GM20000 (cell line): ENCODE data around the gene KCNIP4.
"Not testable (repeated sequence)": the region's sequence is repeated elsewhere in the genome, so short reads cannot be mapped to it uniquely, and the experiment has no call there.

Experiments
- DNase-seq: peaks from one replicate; pipeline ENCODE4 v3.0.0; 2012; ENCODE audit warnings: low spot score
- CTCF ChIP-seq: IDR thresholded peaks from 2 replicates; pipeline ENCODE4 v1.5.1; 2012; ENCODE audit warnings: mild to moderate bottlenecking, control low read depth; ENCODE audit errors: extremely low read depth, missing control alignments

The KCNIP4 gene

GRCh38 chr4:21948347-21949072 is at the start of gene KCNIP4:
KCNIP4 (minus strand) TSS chr4:21948772.
- DNase-seq: peak; percentile 63
- TF ChIP-seq CTCF: peak; percentile 11

GRCh38 chr4:21996618-21997017 is 48.0 kb upstream of the KCNIP4 start:
- DNase-seq: not testable (repeated sequence)

GRCh38 chr4:21992330-21992729 is 43.8 kb upstream of the KCNIP4 start:
- TF ChIP-seq CTCF: no peak
- DNase-seq: no peak

- DNase-seq: no peak
- TF ChIP-seq CTCF: no peak
These were observed 43.0 kb upstream of the KCNIP4 start for GRCh38 chr4:21991562-21991961.

GRCh38 chr4:21991050-21991449 is 42.5 kb upstream of the KCNIP4 start:
- DNase-seq: no peak
- no peak for TF ChIP-seq CTCF

GRCh38 chr4:21989351-21989750 is 40.8 kb upstream of the KCNIP4 start:
- no peak for TF ChIP-seq CTCF
- no peak for DNase-seq

GRCh38 chr4:21986307-21986706 is 37.7 kb upstream of the KCNIP4 start:
- no peak for DNase-seq
- no peak for TF ChIP-seq CTCF

- no peak for DNase-seq
- TF ChIP-seq CTCF: no peak
These were observed 33.5 kb upstream of the KCNIP4 start for GRCh38 chr4:21982087-21982486.
